DMS53 (cell line): ENCODE results near the gene WDR7.
A peak's percentile ranks its signal among the peaks of the same experiment; 100 is the strongest.

Source experiments
- DNase-seq: peaks from one replicate; lab custom pipeline; 2025; lab: John Stamatoyannopoulos, UW

Gene WDR7

GRCh38 chr18:56804395-56804794 lies 153.2 kb downstream of the WDR7 start:
- no peak for DNase-seq

GRCh38 chr18:56807901-56808300 lies 156.7 kb downstream of the WDR7 start:
- no peak for DNase-seq

- no peak for DNase-seq
Measured at GRCh38 chr18:56812674-56813073, 161.5 kb downstream of the WDR7 start.

GRCh38 chr18:56815926-56816325 lies 164.8 kb downstream of the WDR7 start:
- DNase-seq = peak; percentile 49

GRCh38 chr18:56823986-56824565 lies 172.9 kb downstream of the WDR7 start:
- no peak for DNase-seq

GRCh38 chr18:56825321-56825720 lies 174.2 kb downstream of the WDR7 start:
- DNase-seq = no peak

- DNase-seq = no peak
Measured at GRCh38 chr18:56825878-56826277, 174.7 kb downstream of the WDR7 start.

GRCh38 chr18:56831988-56832387 lies 180.8 kb downstream of the WDR7 start:
- no peak for DNase-seq

- DNase-seq = no peak
Measured at GRCh38 chr18:56835331-56835730, 184.2 kb downstream of the WDR7 start.

- DNase-seq = no peak
Measured at GRCh38 chr18:56836173-56836572, 185.0 kb downstream of the WDR7 start.

GRCh38 chr18:56841836-56842235 lies 190.7 kb downstream of the WDR7 start:
- no peak for DNase-seq

- no peak for DNase-seq
Measured at GRCh38 chr18:56843241-56843640, 192.1 kb downstream of the WDR7 start.

- no peak for DNase-seq
Measured at GRCh38 chr18:56844556-56844955, 193.4 kb downstream of the WDR7 start.

GRCh38 chr18:56851774-56852173 lies 200.6 kb downstream of the WDR7 start:
- DNase-seq = no peak

- peak; percentile 92 for DNase-seq
Measured at GRCh38 chr18:56853961-56854360, 202.8 kb downstream of the WDR7 start.

GRCh38 chr18:56861244-56861643 lies 210.1 kb downstream of the WDR7 start:
- DNase-seq = no peak

- peak; percentile 89 for DNase-seq
Measured at GRCh38 chr18:56869189-56869777, 218.1 kb downstream of the WDR7 start.

- no peak for DNase-seq
Measured at GRCh38 chr18:56870982-56871381, 219.8 kb downstream of the WDR7 start.

GRCh38 chr18:56872140-56872539 lies 221.0 kb downstream of the WDR7 start:
- DNase-seq = no peak

- DNase-seq = peak; percentile 77
Measured at GRCh38 chr18:56873441-56874140, 222.4 kb downstream of the WDR7 start.

GRCh38 chr18:56878711-56879110 lies 227.6 kb downstream of the WDR7 start:
- no peak for DNase-seq

- DNase-seq = no peak
Measured at GRCh38 chr18:56884511-56884910, 233.4 kb downstream of the WDR7 start.

- no peak for DNase-seq
Measured at GRCh38 chr18:56888978-56889377, 237.8 kb downstream of the WDR7 start.

- no peak for DNase-seq
Measured at GRCh38 chr18:56889621-56890020, 238.5 kb downstream of the WDR7 start.
